H1 (cell line): Measurements from ENCODE around the gene TTLL7. TPM values are rescaled to one million over a fixed set of nuclear protein-coding genes. Genes with fewer than 3 reads are reported as not detected.

Source experiments
- BACH1 ChIP-seq: IDR thresholded peaks from 2 replicates; pipeline ENCODE4 v1.6.1; 2012; ENCODE audit warnings: low read length, improper control_type of control experiment
- FOSL1 ChIP-seq: IDR thresholded peaks from 2 replicates; pipeline ENCODE4 v1.6.1; 2011; ENCODE audit warnings: mild to moderate bottlenecking, low read depth, low read length, moderate library complexity; ENCODE audit not compliant: insufficient read depth
- HDAC6 ChIP-seq: IDR thresholded peaks from one replicate; pipeline ENCODE4 v1.7.1; 2012; ENCODE audit warnings: low read depth, mild to moderate bottlenecking, inconsistent platforms, low read length, moderate library complexity
- MAX ChIP-seq: IDR thresholded peaks from 2 replicates; pipeline ENCODE4 v1.6.1; 2012; ENCODE audit warnings: inconsistent platforms
- polyA plus RNA-seq, 7 experiments: library from polyadenylated mRNA; depleted of rRNA in 3 of 7; stranded (reverse) in 5 of 7; unstranded in 2 of 7; fragments of >200 nt in 5 of 7; fragments of 200-250 nt in 2 of 7; gene quantifications; 1 replicate in 5 of 7; 2 replicates in 1 of 7; 4 replicates in 1 of 7; pipeline versions ENCODE4 v1.2.1 to v1.2.3, GENCODE V29; 2011 to 2013; ENCODE audit warnings: missing spikeins in 2 of 7, mixed read lengths in 2 of 7
- total RNA-seq: library from RNA; stranded (reverse); fragmentation: NEBNext Ultra II Directional; extraction: Animal tissue kit (Norgen Biotek cat#: 25700); gene quantifications from 2 replicates; pipeline ENCODE4 v1.2.1, GENCODE V29; 2021

The TTLL7 gene
- total and polyA plus RNA-seq, 2 of the 8 experiments (the other 6 are each of a cell fraction or from before 2014, with no cell fraction given) = 1.9 to 7.9 TPM

GRCh38 chr1:83997631-83998030 is 1.3 kb downstream of the TTLL7 start (continued):
- no peak for TF ChIP-seq BACH1
- no peak for TF ChIP-seq MAX
- no peak for TF ChIP-seq HDAC6
- TF ChIP-seq FOSL1 = no peak
- TF ChIP-seq, all 59 proteins: peak for 0
